ENCODE results near the gene PIK3IP1. TPM values are rescaled to one million over a fixed set of nuclear protein-coding genes. Genes with fewer than 3 reads are reported as not detected.

Gene PIK3IP1
- total and polyA plus RNA-seq, 2 of the 8 experiments (the other 6 are each of a cell fraction or from before 2014, with no cell fraction given) = 1.00 to 1.3 TPM

DNA sequence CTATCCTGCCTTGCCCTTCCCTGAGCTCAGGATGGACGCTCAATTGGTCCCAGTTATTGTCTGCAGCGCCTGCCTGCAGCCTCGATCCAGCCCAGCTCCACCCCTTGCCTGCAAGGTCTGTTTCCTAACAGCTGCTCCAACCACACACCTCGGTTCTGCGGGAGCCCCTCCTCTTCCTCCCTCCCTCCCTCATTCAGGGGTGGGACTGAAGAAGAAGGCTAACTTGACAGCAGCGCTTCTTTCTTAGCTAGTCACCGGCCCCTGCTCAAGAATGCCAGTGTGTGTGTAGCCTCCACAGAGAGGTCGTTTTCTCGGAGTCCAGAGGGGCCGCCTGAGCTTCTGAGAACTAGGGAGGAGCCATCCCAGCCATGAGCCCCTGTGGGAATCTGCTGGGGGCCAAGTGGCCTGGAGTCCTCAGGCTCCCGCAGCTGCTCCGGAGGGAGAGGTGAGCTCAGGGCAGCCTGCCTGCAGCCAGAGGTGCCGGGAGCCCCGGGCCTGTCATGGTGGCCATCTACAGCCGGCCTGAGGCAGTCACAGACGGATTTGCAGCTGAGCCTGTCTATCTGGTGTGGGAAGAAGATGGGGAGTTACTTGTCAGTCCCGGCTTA is 44.0 kb downstream of the PIK3IP1 start:
- 64% methylated on average over 16 of the region's 17 CpGs; no CpG with 5 or more reads in 1 of the 2 experiments for WGBS, 2 experiments (ENCODE audit: extremely low coverage in 1 of 2, insufficient coverage in 1 of 2, insufficient read length in 1 of 2, insufficient replicate concordance in 2 of 2, low coverage in 1 of 2, low lambda C conversion rate in 2 of 2, missing lambda C conversion rate in 1 of 2)
- TF ChIP-seq NRF1 (IDR thresholded peaks at IDR 0.05; ENCODE audit: low read depth, low read length) = no peak
- peak; percentile 40; the same call in 1 of the 2 replicates for TF ChIP-seq TAF1 (IDR thresholded peaks at IDR 0.05; ENCODE audit: low read depth, low read length)
- Histone ChIP-seq H2BK12ac (ENCODE audit: low read depth, low read length) (no peak overlapping the region), H4K8ac (ENCODE audit: extremely low read depth, insufficient read depth, low read length) (no peak overlapping the region), H3K79me2 (ENCODE audit: control insufficient read depth in 1 of 2, insufficient read depth in 2 of 2, low read length in 2 of 2) (no peaks in the 10 kb centered on the region), H3K4me2 (ENCODE audit: insufficient read depth in 1 of 2, low read depth in 2 of 2, low read length in 2 of 2) (peak overlapping the region; percentile 20 to 43), H3K9ac (replicated peaks in 1 of 4; ENCODE audit: extremely low read depth in 1 of 4, low read depth in 3 of 4, low read length in 3 of 4) (no peak overlapping the region), H3K23ac (ENCODE audit: insufficient read length) (no peak overlapping the region), H3K18ac (ENCODE audit: extremely low read depth, low read length) (no peak overlapping the region), H3K27me3 (replicated peaks in 1 of 4; ENCODE audit: control insufficient read depth in 3 of 4, extremely low read depth in 1 of 4, insufficient read depth in 3 of 4, low read length in 3 of 4) (no peaks in the 10 kb centered on the region), H3K27ac (ENCODE audit: low read depth, low read length) (no peak overlapping the region), H4K91ac (replicated peaks; ENCODE audit: insufficient read length, low read length) (no peak overlapping the region), H3K79me1 (ENCODE audit: low read depth, low read length) (0 out of 2 replicates have a peak, but pooled peaks cover 4% of the 10 kb centered on the region), H3K4me1 (replicated peaks in 1 of 4; ENCODE audit: control insufficient read depth in 3 of 4, insufficient read depth in 4 of 4, low read length in 3 of 4) (peaks cover 8 to 13% (median 12%) of the 10 kb centered on the region in 4 experiments), H3K56ac (replicated peaks; ENCODE audit: insufficient read length, low read depth, low read length) (no peak overlapping the region), H3K4ac (replicated peaks; ENCODE audit: insufficient read length, low read depth, low read length) (no peak overlapping the region), H2AFZ (ENCODE audit: low read length) (no peak overlapping the region), H3K4me3 (ENCODE audit: extremely low read depth in 1 of 4, insufficient read depth in 2 of 4, low read depth in 3 of 4, low read length in 4 of 4) (0 out of 8 replicates have a peak overlapping the region, but pooled peaks of 1 of the 4 experiments have one; percentile 13), H2AK5ac (ENCODE audit: low read depth, low read length) (no peak overlapping the region), H2BK120ac (replicated peaks; ENCODE audit: low read depth, low read length) (no peak overlapping the region), H4K20me1 (replicated peaks in 1 of 2; ENCODE audit: control insufficient read depth in 1 of 2, insufficient read depth in 2 of 2, low read length in 2 of 2) (peaks cover 2 to 6% of the 10 kb centered on the region in 2 experiments), H4K5ac (ENCODE audit: insufficient read length, low read depth, low read length) (no peak overlapping the region), H3K14ac (ENCODE audit: insufficient read length) (no peak overlapping the region), H3K9me3 (ENCODE audit: insufficient read depth in 2 of 2, low read depth in 1 of 2, low read length in 1 of 2) (no peaks in the 10 kb centered on the region), H3K36me3 (ENCODE audit: control insufficient read depth in 2 of 4, insufficient read depth in 4 of 4, low read length in 3 of 4) (no peaks in the 10 kb centered on the region), H3K23me2 (ENCODE audit: low read depth, low read length) (no peaks in the 10 kb centered on the region), H2BK20ac (ENCODE audit: low read length) (no peak overlapping the region), H2BK15ac (ENCODE audit: low read length) (no peak overlapping the region), H2BK5ac (ENCODE audit: low read depth, low read length) (no peak overlapping the region)
- peak; percentile 70 for FAIRE-seq
- peak; percentile 67 to 68 for DNase-seq (ENCODE audit: low read depth in 1 of 2, low spot score in 2 of 2)
- CTCF ChIA-PET (ENCODE audit: partially characterized antibody) = interaction anchor here (0.6 to 3.9 kb wide), 14 partner anchors 8 to 143 kb away, joined by 3 to 26 read pairs (median 4); partner anchors contain the start of genes LIMK2 and PIK3IP1
- POLR2A ChIA-PET (ENCODE audit: partially characterized antibody) = interaction anchor here (1.0 to 2.1 kb wide), 6 partner anchors 13 to 99 kb away, joined by 3 to 7 read pairs (median 4); no protein-coding TSS in a partner anchor
